CD4-positive, alpha-beta T cell treated with Interleukin-17A for 4 hours (primary cell): ENCODE data around the gene ZSWIM5.
"Not testable (repeated sequence)": the region's sequence is repeated elsewhere in the genome, so short reads cannot be mapped to it uniquely, and the experiment has no call there.

ENCODE experiments used
- DNase-seq: peaks from one replicate; pipeline ENCODE4 v3.0.0-alpha.2; 2020; ENCODE audit warnings: mixed read lengths

The ZSWIM5 gene

DNA sequence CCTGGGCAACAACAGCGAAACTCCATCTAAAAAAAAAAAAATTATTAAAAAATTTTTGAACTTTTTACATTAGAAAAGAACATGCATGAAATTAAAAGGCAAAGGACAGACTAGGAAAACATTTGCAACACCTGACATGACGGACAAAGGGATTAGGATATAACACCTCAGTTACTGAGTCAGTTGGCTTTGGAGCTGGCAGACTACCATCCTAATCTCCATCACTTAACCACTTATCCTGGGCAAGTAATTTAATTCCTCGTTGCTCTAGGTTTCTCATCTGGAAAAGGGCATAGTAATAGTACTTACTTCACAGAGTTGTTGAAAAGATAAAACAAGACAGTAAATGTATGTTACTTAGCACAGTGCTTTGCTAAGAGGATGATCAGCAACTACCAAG, 207.2 kb downstream of the ZSWIM5 start:
- no peak for DNase-seq

DNA sequence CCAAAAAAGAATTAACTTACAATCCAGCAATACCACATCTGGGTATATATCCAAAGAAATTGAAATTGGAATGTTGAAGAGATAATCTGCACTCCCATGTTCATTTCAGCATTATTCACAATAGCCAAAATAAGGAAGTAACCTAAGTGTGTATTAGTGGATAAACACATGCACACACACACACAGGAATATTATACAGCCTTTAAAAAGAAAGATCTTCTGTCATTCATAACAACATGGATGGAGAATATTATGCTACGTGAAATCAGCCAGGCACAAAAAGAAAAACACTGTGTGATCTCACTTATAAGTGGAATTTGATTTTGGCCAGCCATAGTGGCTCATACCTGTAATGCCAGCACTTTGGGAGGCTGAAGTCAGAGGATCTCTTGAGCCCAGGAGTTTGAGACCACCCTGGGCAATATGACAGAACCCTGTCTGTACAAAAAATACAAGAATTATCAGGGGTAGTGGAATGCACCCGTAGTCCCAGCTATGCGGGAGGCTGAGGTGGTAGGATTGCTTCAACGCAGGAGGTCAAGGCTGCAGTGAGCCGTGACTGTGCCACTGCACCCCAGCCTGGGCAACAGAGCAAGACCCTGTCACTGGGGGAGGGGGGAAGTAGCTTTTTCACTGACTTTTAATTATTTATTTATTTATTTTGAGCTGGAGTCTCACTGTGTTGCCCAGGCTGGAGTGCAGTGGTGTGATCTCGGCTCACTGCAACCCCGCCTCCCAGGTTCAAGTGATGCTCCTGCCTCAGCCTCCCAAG, 210.8 kb downstream of the ZSWIM5 start:
- no peak for DNase-seq

DNA sequence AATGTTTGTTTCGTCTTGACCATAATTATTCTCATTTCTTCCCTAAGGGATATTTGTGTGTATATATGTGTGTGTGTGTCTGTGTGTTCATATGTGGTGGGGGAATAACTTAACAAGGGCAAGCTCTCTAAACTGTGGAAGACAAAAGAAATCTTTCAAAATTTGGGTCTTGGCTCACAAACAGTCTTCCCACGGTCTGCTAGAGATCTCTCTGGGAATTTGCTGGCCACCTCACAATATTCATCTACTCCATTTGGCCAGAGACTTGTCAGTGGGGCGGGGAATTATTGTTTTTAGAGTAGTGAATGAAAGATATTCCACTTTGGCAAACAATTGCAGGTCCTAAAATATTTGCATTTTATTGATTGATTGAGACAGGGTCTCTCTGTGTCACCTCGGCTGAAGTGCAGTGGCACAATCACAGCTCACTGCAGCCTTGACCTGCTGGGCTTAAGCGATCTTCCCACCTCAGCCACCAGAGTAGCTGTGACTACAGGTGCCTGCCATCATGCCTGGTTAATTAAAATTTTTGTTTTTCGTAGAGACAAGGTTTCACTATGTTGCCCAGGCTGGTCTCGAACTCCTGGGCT, 212.0 kb downstream of the ZSWIM5 start:
- no peak for DNase-seq

DNA sequence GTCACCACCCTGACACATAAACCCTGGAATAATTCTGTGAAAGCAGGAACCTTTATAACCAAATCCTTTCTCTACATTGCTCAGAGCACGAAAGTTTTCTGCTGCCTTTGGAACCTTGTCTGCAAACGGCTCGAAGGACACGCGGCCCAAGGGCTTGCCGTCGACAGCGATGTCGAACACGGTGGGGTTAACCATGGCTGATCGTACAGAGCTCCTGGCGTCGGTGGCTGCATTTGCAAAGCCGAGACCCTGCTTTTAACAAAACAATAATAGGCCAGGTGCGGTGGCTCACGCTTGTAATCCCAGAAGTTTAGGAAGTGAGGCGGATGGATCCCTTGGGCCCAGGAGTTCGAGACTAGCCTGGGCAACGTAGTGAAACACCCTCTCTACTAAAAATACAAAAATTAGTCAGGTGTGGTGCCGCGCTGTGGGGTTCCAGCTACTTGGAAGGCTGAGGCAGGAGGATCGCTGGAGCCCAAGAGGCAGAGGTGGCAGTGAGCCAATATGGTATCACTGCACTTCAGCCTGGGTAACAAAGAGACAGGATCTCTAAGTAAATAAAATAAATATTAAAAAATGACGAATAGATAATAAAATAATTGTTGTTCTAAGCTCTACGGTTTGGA, 217.8 kb downstream of the ZSWIM5 start:
- no peak for DNase-seq

DNA sequence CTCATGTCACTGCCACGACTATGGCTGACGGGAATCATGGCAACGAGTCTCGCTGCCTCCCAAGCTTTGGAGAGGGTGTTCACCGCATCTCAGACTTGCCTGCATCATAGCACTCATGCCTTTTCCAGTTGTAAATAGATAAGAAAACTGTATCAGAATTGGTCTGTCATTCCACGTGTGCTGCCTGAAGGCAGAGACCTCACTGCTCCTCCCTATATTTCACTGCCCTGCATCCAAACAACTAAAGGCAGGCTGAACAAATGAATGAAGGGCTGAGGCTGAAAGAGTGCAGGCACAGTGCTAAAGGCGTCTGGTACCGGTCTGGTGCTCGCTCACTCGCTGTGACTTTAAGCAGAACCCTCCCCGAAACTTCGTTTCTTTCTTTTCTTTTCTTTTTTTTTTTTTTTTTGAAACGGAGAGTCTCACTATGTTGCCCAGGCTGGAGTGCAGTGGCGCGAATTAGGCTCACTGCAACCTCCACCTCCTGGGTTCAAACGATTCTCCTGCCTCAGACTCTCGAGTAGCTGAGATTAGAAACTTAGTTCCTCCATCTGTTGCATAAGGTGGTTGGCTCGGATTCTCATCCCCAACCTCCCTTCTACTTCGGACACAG, 220.6 kb downstream of the ZSWIM5 start:
- no peak for DNase-seq

DNA sequence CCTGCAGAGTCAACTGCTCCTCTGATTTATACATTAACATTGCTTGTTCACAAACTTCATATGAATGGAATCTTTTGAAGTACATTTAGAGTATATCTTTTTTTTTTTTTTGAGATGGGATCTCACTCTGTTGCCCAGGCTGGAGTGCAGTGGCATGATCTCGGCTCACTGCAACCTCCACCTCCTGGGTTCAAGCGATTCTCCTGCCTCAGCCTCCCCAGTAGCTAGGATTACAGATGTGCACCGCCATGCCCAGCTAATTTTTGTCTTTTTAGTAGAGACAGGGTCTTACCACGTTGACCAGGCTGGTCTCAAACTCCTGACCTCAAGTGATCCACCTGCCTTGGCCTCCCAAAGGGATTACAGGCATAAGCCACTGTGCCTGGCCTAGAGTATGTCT, 229.0 kb downstream of the ZSWIM5 start:
- DNase-seq: not testable (repeated sequence)

DNA sequence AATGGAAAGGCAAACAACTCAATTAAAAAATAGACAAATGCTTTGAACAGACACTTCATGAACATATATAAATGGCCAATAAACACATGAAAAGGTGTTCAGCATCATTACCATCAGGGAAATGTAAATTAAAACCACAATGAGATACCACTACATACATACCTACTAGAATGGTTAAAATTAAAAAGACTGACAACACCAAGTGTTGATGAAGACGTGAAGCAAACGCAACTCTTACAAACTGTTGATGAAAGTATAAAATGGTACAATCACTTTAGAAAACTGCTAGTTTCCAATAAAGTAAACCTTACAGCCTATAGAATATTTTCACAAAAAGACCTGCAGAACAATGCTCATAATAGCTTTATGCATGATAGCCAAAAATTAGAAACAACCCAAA, 230.2 kb downstream of the ZSWIM5 start:
- DNase-seq: no peak

DNA sequence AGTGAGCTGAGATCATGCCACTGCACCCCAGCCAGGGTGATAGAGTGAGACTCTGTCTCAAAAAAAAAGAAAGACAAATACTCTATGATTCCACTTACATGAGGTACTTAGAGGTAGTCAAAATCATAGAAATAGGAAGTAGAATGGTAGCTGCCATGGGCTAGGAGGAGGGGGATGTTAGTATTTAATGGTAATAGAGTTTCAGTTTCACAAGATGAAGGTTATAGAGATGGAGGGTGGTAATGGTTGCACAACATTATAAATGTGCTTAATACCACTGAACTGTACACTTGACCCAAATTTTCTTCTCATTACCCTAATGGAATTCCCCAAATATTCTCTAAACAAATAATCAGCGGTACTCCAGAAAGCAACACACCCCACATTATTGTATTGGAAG, 232.8 kb downstream of the ZSWIM5 start:
- DNase-seq: no peak

DNA sequence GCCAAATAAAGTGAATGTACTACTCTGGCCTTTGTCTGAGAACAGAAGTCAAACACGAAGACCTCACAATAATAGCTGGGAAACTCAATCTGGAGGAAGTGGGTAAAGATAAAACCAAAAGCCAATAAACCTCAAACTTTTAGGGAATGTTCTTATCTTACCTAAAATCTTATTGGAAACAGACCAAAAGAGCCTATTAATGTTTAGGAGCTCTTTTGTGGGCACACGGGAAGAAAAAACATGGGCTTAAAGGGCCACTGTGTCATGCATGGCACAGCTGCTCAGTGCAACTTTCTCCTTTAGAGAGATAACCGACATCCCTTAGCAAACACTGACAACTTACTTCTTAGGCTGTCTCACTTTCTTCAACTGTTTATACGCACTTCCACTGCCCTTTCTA, 236.1 kb downstream of the ZSWIM5 start:
- no peak for DNase-seq
